GM23338 (cell line): Measurements from ENCODE around the gene FOXN1. TPM values are rescaled to one million over a fixed set of nuclear protein-coding genes. Genes with fewer than 3 reads are reported as not detected.

Experiments used
- ATAC-seq: fragments of 200-7000 bp; cut with Tn5 transposase; 3 replicates; pipeline ENCODE4 v1.9.1; 2020
- DNase-seq: peaks from one replicate; pipeline ENCODE4 v3.0.0-alpha.2; 2015; ENCODE audit warnings: low spot score
- H2AFZ ChIP-seq: fragments of 200-600 bp; sonication (generic); 2 replicates; pipeline ENCODE4 v1.8.0; 2016; ENCODE audit warnings: antibody characterized with exemption, mild to moderate bottlenecking, moderate library complexity
- H3F3A ChIP-seq: fragments of 200-600 bp; sonication (generic); replicated peaks from 2 replicates; pipeline ENCODE4 v1.8.0; 2017; ENCODE audit warnings: antibody characterized with exemption, mixed run types, low read depth
- H3K27ac ChIP-seq: fragments of 200-600 bp; sonication (generic); 2 replicates; pipeline ENCODE4 v1.6.1; 2016; ENCODE audit warnings: low read depth
- H3K27me3 ChIP-seq: fragments of 200-600 bp; sonication (generic); 2 replicates; pipeline ENCODE4 v1.8.0; 2016; ENCODE audit warnings: mild to moderate bottlenecking, mixed run types, moderate library complexity; ENCODE audit not compliant: insufficient read depth
- H3K36me3 ChIP-seq: fragments of 200-600 bp; sonication (generic); 2 replicates; pipeline ENCODE4 v1.8.0; 2016; ENCODE audit warnings: mild to moderate bottlenecking; ENCODE audit not compliant: insufficient read depth
- H3K4me1 ChIP-seq: fragments of 200-600 bp; sonication (generic); 2 replicates; pipeline ENCODE4 v1.8.0; 2016; ENCODE audit warnings: mild to moderate bottlenecking, moderate library complexity; ENCODE audit not compliant: insufficient read depth
- H3K4me2 ChIP-seq: fragments of 200-600 bp; sonication (generic); 2 replicates; pipeline ENCODE4 v1.7.1; 2017; ENCODE audit warnings: mixed run types
- H3K4me3 ChIP-seq: fragments of 200-600 bp; sonication (generic); 2 replicates; pipeline ENCODE4 v1.6.1; 2016; ENCODE audit warnings: mixed run types
- H3K79me2 ChIP-seq: fragments of 200-600 bp; sonication (generic); replicated peaks from 2 replicates; pipeline ENCODE4 v1.8.0; 2017; ENCODE audit warnings: mild to moderate bottlenecking; ENCODE audit not compliant: insufficient read depth
- H3K9me2 ChIP-seq: fragments of 200-600 bp; sonication (generic); 2 replicates; pipeline ENCODE4 v1.8.0; 2017; ENCODE audit not compliant: insufficient read depth
- H4K20me1 ChIP-seq: fragments of 200-600 bp; sonication (generic); replicated peaks from 2 replicates; pipeline ENCODE4 v1.8.0; 2017; ENCODE audit warnings: mild to moderate bottlenecking; ENCODE audit not compliant: insufficient read depth
- H3K27ac Mint-ChIP-seq: 2 replicates; pipeline ENCODE4 v1.8.0; 2020; ENCODE audit warnings: inconsistent platforms, mild to moderate bottlenecking, moderate library complexity, mixed read lengths
- H3K27me3 Mint-ChIP-seq: 3 replicates; pipeline ENCODE4 v1.8.0; 2022; ENCODE audit warnings: low read depth, mild to moderate bottlenecking, moderate library complexity, mixed read lengths, inconsistent platforms; ENCODE audit not compliant: insufficient read depth, poor library complexity
- H3K36me3 Mint-ChIP-seq: 3 replicates; pipeline ENCODE4 v1.8.0; 2021; ENCODE audit warnings: low read depth, mild to moderate bottlenecking, inconsistent platforms, moderate library complexity, mixed read lengths
- H3K4me1 Mint-ChIP-seq: 3 replicates; pipeline ENCODE4 v1.8.0; 2020; ENCODE audit warnings: mild to moderate bottlenecking, inconsistent platforms, mixed read lengths
- H3K4me3 Mint-ChIP-seq: 3 replicates; pipeline ENCODE4 v1.8.0; 2021; ENCODE audit warnings: moderate library complexity, mild to moderate bottlenecking, inconsistent platforms, mixed read lengths
- H3K9me3 Mint-ChIP-seq: 3 replicates; pipeline ENCODE4 v1.8.0; 2020; ENCODE audit warnings: moderate library complexity, mild to moderate bottlenecking, inconsistent platforms, mixed read lengths
- CREB1 ChIP-seq: fragments of 250-450 bp; sonication (Bioruptor Pico); IDR thresholded peaks from 2 replicates; pipeline ENCODE4 v1.5.0; 2020; ENCODE audit warnings: low read depth, mild to moderate bottlenecking, moderate library complexity
- CTCF ChIP-seq, 2 experiments: fragments of 200-600 bp in 1 of 2; sonication (generic) in 1 of 2; conservative IDR thresholded peaks; 2 replicates each; pipeline versions ENCODE4 v1.5.1 to v1.6.1; 2016 to 2017; ENCODE audit warnings: antibody characterized with exemption in 2 of 2, low read depth in 2 of 2, mild to moderate bottlenecking in 2 of 2, moderate library complexity in 1 of 2
- ETS1 ChIP-seq: IDR thresholded peaks from 2 replicates; pipeline ENCODE4 v1.6.1; 2016; ENCODE audit warnings: antibody characterized with exemption
- EZH2 ChIP-seq: fragments of 200-600 bp; sonication (generic); IDR thresholded peaks from one replicate; pipeline ENCODE4 v1.8.0; 2017; ENCODE audit warnings: antibody characterized with exemption, mild to moderate bottlenecking, low read depth; ENCODE audit not compliant: unreplicated experiment
- EZH2phosphoT487 ChIP-seq: fragments of 200-600 bp; sonication (generic); IDR thresholded peaks from one replicate; pipeline ENCODE4 v1.8.1; 2018; ENCODE audit warnings: antibody characterized with exemption; ENCODE audit not compliant: unreplicated experiment
- JUNB ChIP-seq: IDR thresholded peaks from one replicate; pipeline ENCODE4 v1.6.1; 2016; ENCODE audit warnings: antibody characterized with exemption; ENCODE audit not compliant: unreplicated experiment
- NANOG ChIP-seq: IDR thresholded peaks from 2 replicates; pipeline ENCODE4 v1.6.1; 2016; ENCODE audit warnings: antibody characterized with exemption, borderline replicate concordance
- POLR2AphosphoS5 ChIP-seq: IDR thresholded peaks from 2 replicates; pipeline ENCODE4 v1.6.1; 2016; ENCODE audit warnings: antibody characterized with exemption, low read depth
- STAT1 ChIP-seq: IDR thresholded peaks from one replicate; pipeline ENCODE4 v1.6.1; 2016; ENCODE audit warnings: antibody characterized with exemption; ENCODE audit not compliant: unreplicated experiment
- ZNF114 ChIP-seq: fragments of 250-450 bp; sonication (Bioruptor Pico); IDR thresholded peaks from 2 replicates; pipeline ENCODE4 v1.5.0; 2020; ENCODE audit warnings: mild to moderate bottlenecking, moderate library complexity
- ZNF331 ChIP-seq: fragments of 250-450 bp; sonication (Bioruptor Pico); IDR thresholded peaks from 2 replicates; pipeline ENCODE4 v1.5.0; 2020; ENCODE audit warnings: low read depth, mild to moderate bottlenecking, moderate library complexity
- polyA plus RNA-seq: library from polyadenylated mRNA; unstranded; fragments of >200 nt; fragmentation: Nextera tagmentation; extraction: Ambion mirVana; gene quantifications from 2 replicates; pipeline ENCODE4 v1.2.1, GENCODE V29; 2016
- total RNA-seq: library from RNA; depleted of rRNA; stranded (reverse); fragments of >200 nt; shearing (Covaris generic); gene quantifications from 2 replicates; pipeline ENCODE4 v1.2.3, GENCODE V29; 2014
- TF ChIP-seq, protein P1 (sequence below): fragments of 250-450 bp; sonication (Bioruptor Pico); IDR thresholded peaks from 2 replicates; pipeline ENCODE4 v1.5.0; 2020; ENCODE audit warnings: mild to moderate bottlenecking, moderate library complexity
- TF ChIP-seq, protein P2 (sequence below): IDR thresholded peaks from one replicate; pipeline ENCODE4 v1.6.1; 2018; ENCODE audit warnings: antibody characterized with exemption; ENCODE audit not compliant: unreplicated experiment

Gene FOXN1
- total and polyA plus RNA-seq, 2 experiments from 2014 or later, result not detected

DNA sequence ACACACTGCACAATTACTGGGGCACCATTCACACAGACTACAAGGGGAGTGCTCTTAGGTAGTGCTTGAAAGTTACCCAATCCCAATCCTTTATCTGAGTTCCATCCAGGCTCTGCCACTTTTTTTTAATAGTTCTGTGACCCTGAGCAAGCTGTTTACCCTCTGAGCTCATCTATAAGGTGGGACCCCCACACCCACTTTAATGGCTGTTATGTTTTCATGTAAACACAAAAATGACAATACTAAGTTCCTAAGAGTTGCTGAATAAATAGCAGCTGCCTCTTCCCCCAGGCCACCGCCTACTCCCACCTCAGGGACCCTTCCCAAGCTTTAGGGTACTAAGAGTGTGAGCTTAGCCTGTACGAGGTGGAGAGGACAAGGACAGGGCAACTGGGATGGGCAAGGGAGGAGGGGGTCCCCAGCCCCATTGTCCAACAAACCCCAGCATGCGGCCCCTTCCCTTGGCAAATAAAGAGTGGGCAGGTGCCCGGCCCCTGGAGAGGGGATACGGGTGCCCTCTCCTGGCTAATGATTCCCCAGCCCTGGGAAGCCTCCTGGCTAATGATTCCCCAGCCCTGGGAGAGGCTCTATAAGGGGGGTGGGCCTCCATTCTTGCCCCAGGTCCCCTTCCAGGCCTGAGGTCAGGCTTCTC, 18.1 kb upstream of the FOXN1 start:
- no peak for TF ChIP-seq ETS1
- no peak for TF ChIP-seq JUNB
- no peak for TF ChIP-seq POLR2AphosphoS5
- TF ChIP-seq, protein P1, sequence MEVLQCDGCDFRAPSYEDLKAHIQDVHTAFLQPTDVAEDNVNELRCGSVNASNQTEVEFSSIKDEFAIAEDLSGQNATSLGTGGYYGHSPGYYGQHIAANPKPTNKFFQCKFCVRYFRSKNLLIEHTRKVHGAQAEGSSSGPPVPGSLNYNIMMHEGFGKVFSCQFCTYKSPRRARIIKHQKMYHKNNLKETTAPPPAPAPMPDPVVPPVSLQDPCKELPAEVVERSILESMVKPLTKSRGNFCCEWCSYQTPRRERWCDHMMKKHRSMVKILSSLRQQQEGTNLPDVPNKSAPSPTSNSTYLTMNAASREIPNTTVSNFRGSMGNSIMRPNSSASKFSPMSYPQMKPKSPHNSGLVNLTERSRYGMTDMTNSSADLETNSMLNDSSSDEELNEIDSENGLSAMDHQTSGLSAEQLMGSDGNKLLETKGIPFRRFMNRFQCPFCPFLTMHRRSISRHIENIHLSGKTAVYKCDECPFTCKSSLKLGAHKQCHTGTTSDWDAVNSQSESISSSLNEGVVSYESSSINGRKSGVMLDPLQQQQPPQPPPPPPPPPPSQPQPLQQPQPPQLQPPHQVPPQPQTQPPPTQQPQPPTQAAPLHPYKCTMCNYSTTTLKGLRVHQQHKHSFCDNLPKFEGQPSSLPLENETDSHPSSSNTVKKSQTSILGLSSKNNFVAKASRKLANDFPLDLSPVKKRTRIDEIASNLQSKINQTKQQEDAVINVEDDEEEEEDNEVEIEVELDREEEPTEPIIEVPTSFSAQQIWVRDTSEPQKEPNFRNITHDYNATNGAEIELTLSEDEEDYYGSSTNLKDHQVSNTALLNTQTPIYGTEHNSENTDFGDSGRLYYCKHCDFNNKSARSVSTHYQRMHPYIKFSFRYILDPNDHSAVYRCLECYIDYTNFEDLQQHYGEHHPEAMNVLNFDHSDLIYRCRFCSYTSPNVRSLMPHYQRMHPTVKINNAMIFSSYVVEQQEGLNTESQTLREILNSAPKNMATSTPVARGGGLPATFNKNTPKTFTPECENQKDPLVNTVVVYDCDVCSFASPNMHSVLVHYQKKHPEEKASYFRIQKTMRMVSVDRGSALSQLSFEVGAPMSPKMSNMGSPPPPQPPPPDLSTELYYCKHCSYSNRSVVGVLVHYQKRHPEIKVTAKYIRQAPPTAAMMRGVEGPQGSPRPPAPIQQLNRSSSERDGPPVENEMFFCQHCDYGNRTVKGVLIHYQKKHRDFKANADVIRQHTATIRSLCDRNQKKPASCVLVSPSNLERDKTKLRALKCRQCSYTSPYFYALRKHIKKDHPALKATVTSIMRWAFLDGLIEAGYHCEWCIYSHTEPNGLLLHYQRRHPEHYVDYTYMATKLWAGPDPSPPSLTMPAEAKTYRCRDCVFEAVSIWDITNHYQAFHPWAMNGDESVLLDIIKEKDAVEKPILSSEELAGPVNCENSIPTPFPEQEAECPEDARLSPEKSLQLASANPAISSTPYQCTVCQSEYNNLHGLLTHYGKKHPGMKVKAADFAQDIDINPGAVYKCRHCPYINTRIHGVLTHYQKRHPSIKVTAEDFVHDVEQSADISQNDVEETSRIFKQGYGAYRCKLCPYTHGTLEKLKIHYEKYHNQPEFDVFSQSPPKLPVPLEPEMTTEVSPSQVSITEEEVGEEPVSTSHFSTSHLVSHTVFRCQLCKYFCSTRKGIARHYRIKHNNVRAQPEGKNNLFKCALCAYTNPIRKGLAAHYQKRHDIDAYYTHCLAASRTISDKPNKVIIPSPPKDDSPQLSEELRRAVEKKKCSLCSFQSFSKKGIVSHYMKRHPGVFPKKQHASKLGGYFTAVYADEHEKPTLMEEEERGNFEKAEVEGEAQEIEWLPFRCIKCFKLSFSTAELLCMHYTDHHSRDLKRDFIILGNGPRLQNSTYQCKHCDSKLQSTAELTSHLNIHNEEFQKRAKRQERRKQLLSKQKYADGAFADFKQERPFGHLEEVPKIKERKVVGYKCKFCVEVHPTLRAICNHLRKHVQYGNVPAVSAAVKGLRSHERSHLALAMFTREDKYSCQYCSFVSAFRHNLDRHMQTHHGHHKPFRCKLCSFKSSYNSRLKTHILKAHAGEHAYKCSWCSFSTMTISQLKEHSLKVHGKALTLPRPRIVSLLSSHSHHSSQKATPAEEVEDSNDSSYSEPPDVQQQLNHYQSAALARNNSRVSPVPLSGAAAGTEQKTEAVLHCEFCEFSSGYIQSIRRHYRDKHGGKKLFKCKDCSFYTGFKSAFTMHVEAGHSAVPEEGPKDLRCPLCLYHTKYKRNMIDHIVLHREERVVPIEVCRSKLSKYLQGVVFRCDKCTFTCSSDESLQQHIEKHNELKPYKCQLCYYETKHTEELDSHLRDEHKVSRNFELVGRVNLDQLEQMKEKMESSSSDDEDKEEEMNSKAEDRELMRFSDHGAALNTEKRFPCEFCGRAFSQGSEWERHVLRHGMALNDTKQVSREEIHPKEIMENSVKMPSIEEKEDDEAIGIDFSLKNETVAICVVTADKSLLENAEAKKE (CRISPR knock-in tag), result no peak
- TF ChIP-seq CTCF (conservative IDR thresholded peaks at IDR 0.05; ENCODE audit: low read depth in 2 of 2), result no peak; a peak in 1 of 4 replicates
- no peak for TF ChIP-seq STAT1
- no peak for TF ChIP-seq EZH2
- no peak for TF ChIP-seq ZNF331 (CRISPR knock-in tag)
- TF ChIP-seq, protein P2, sequence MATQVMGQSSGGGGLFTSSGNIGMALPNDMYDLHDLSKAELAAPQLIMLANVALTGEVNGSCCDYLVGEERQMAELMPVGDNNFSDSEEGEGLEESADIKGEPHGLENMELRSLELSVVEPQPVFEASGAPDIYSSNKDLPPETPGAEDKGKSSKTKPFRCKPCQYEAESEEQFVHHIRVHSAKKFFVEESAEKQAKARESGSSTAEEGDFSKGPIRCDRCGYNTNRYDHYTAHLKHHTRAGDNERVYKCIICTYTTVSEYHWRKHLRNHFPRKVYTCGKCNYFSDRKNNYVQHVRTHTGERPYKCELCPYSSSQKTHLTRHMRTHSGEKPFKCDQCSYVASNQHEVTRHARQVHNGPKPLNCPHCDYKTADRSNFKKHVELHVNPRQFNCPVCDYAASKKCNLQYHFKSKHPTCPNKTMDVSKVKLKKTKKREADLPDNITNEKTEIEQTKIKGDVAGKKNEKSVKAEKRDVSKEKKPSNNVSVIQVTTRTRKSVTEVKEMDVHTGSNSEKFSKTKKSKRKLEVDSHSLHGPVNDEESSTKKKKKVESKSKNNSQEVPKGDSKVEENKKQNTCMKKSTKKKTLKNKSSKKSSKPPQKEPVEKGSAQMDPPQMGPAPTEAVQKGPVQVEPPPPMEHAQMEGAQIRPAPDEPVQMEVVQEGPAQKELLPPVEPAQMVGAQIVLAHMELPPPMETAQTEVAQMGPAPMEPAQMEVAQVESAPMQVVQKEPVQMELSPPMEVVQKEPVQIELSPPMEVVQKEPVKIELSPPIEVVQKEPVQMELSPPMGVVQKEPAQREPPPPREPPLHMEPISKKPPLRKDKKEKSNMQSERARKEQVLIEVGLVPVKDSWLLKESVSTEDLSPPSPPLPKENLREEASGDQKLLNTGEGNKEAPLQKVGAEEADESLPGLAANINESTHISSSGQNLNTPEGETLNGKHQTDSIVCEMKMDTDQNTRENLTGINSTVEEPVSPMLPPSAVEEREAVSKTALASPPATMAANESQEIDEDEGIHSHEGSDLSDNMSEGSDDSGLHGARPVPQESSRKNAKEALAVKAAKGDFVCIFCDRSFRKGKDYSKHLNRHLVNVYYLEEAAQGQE, result no peak
- TF ChIP-seq EZH2phosphoT487, result no peak
- no peak for TF ChIP-seq CREB1 (CRISPR knock-in tag)
- no peak for TF ChIP-seq ZNF114 (CRISPR knock-in tag)
- TF ChIP-seq NANOG, result no peak
- H3K4me3 ChIP-seq, result no peak overlapping the region
- no peak for ATAC-seq

More for the DNA sequence above, 18.1 kb upstream of the FOXN1 start:
- Mint-ChIP-seq H3K9me3 (no peaks in the 10 kb centered on the region), H3K27ac (no peak overlapping the region), H3K4me3 (no peak overlapping the region), H3K27me3 (no peaks in the 10 kb centered on the region), H3K4me1 (peaks cover 7% of the 10 kb centered on the region), H3K36me3 (no peaks in the 10 kb centered on the region)
- H3K9me2 ChIP-seq, result no peaks in the 10 kb centered on the region
- H3K79me2 ChIP-seq, result no peaks in the 10 kb centered on the region
- H3K27me3 ChIP-seq, result no peaks in the 10 kb centered on the region
- no peaks in the 10 kb centered on the region for H3K4me1 ChIP-seq
- no peak overlapping the region for H3K4me2 ChIP-seq
- no peak overlapping the region for H3K27ac ChIP-seq
- no peaks in the 10 kb centered on the region for H3K36me3 ChIP-seq
- H2AFZ ChIP-seq, result no peak overlapping the region
- DNase-seq, result no peak
- no peaks in the 10 kb centered on the region for H4K20me1 ChIP-seq
- H3F3A ChIP-seq, result no peaks in the 10 kb centered on the region
